ENCODE results near the gene RAB8A. TPM values are rescaled to one million over a fixed set of nuclear protein-coding genes. Genes with fewer than 3 reads are reported as not detected.
A peak's percentile ranks its signal among the peaks of the same experiment; 100 is the strongest.

Gene RAB8A
- total and polyA plus RNA-seq, 9 of the 15 experiments (the other 6 are each of a cell fraction or from before 2014, with no cell fraction given) = 11.2 to 102 (median 53.2) TPM

DNA sequence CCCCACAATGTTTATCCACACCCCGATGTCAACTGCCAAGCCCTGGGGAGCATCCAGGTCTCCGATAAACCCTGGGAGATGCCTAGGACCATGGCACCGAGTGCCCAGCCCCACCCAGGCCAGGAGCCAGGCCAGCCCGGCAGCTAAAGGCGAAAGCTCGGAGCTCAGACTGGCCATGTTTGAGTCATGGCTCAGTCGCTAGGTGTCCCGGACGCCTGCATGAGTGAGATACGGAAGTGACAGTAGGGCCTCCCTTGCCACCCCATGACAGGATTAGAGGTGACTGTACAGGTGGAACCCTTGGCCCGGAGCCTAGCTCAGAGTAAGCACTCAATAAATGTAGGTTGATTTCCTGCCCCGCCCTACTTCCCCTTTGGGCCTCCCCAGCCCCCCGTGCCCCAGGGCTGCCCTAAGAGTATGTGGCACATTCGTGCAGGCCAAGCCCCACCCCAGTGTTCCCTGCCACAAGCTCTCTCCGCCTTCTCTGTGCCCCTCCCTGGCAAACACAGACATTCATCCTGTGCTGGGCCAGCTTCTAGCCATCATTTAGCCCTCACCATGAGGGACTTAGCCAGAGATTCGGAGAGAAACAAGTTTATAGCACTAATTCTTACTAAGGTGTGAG lies 41.2 kb upstream of the RAB8A start:
- intact Hi-C loops (cut with micrococcal nuclease) (no loop called here), in situ Hi-C loops (cut with MboI) (no loop called here)
- DNase-seq (ENCODE audit: extremely low read depth in 1 of 4, low spot score in 3 of 4) (peak; percentile 56 to 78 (median 64)), ATAC-seq (peak; percentile 75), FAIRE-seq (peak; percentile 69)
- BruUV-seq (replicated peaks) = no TSS peak
- H3K4me1 ChIP-seq (replicated peaks in 1 of 2; ENCODE audit: control insufficient read depth in 2 of 2, insufficient read depth in 2 of 2, low read length in 2 of 2) = peaks cover 29 to 30% of the 10 kb centered on the region in 2 experiments
- H3K9me3 ChIP-seq (replicated peaks; ENCODE audit: control insufficient read depth, insufficient read depth, low read depth, low read length) = no peaks in the 10 kb centered on the region
- peak overlapping the region; percentile 39 to 86; a peak in 3 of 4 replicates for H3K9ac ChIP-seq (ENCODE audit: insufficient read depth in 1 of 2, low read depth in 2 of 2, low read length in 2 of 2)
- H3K79me2 ChIP-seq (ENCODE audit: control insufficient read depth, insufficient read depth, low read length) = no peaks in the 10 kb centered on the region
- ChIA-PET CTCF (ENCODE audit: low intra/inter-chr PET ratio) (interaction anchor here (0.5 kb wide), 1 partner anchor 516 kb away, joined by 3 read pairs; no protein-coding TSS in a partner anchor), POLR2A (interaction anchor here (0.6 to 1.4 kb wide), 2 partner anchors 11 to 517 kb away, joined by 3 read pairs; no protein-coding TSS in a partner anchor)
- H3K9me1 ChIP-seq (ENCODE audit: control insufficient read depth, insufficient read depth, low read length) = no peaks in the 10 kb centered on the region
- H3K4me2 ChIP-seq (ENCODE audit: insufficient read depth, low read length) = peak overlapping the region; percentile 32
- H3K27me3 ChIP-seq (ENCODE audit: control insufficient read depth in 2 of 2, insufficient read depth in 2 of 2, low read length in 2 of 2) = no peaks in the 10 kb centered on the region
- H2AFZ ChIP-seq (ENCODE audit: low read depth, low read length) = peak overlapping the region; percentile 96
- H3K4me3 ChIP-seq = no peak overlapping the region
- WGBS (ENCODE audit: insufficient coverage, low coverage, missing lambda C conversion rate) = 22% methylated on average over 16 of the region's 16 CpGs
- no peaks in the 10 kb centered on the region for H3K36me3 ChIP-seq (ENCODE audit: control insufficient read depth, insufficient read depth, low read length)
- H4K20me1 ChIP-seq (replicated peaks; ENCODE audit: control insufficient read depth, insufficient read depth, low read length) = no peaks in the 10 kb centered on the region
- H3K27ac ChIP-seq (ENCODE audit: extremely low read depth, low read depth, low read length) = peak overlapping the region; percentile 79
- TF ChIP-seq ZNF766 (CRISPR knock-in tag; conservative IDR thresholded peaks at IDR 0.05) = peak; percentile 64; the same call in 1 of the 2 replicates
- TF ChIP-seq ZNF644 (tag; IDR thresholded peaks at IDR 0.05; ENCODE audit: low read depth) = no peak
- no peak for TF ChIP-seq GABPA (tag; conservative IDR thresholded peaks at IDR 0.05; ENCODE audit: low read depth)
- no peak for TF ChIP-seq PRPF4 (IDR thresholded peaks at IDR 0.05; ENCODE audit: insufficient read depth, low read depth, low read length, poor library complexity, severe bottlenecking)
- no peak for TF ChIP-seq SMAD2 (IDR thresholded peaks at IDR 0.05; ENCODE audit: low read depth, low read length)
- TF ChIP-seq YY1 (IDR thresholded peaks at IDR 0.05; ENCODE audit: borderline replicate concordance in 1 of 3, control insufficient read depth in 1 of 3, extremely low read depth in 1 of 3, insufficient read depth in 3 of 3, insufficient read length in 1 of 3, insufficient replicate concordance in 2 of 3, low read depth in 1 of 3, low read length in 2 of 3) = peak in 2 of 3 experiments; percentile 49 to 65
- no peak for TF ChIP-seq MCM3 (IDR thresholded peaks at IDR 0.05)
- TF ChIP-seq E2F3 (CRISPR knock-in tag; IDR thresholded peaks at IDR 0.05) = no peak
- peak; percentile 52; the same call in 1 of the 2 replicates for TF ChIP-seq DMBX1 (CRISPR knock-in tag; IDR thresholded peaks at IDR 0.05; ENCODE audit: borderline replicate concordance)
- TF ChIP-seq TBP (optimal IDR thresholded peaks at IDR 0.05; ENCODE audit: low read depth, low read length) = peak; percentile 24
- no peak for TF ChIP-seq PHF21A (IDR thresholded peaks at IDR 0.05; ENCODE audit: borderline replicate concordance, low read depth)
- TF ChIP-seq PKNOX1 (IDR thresholded peaks at IDR 0.05) = no peak
- TF ChIP-seq ELF1 (tag; IDR thresholded peaks at IDR 0.05) = 0 out of 2 replicates have a peak, but pooled peaks have one; percentile 21
- 0 out of 2 replicates have a peak, but pooled peaks have one; percentile 10 for TF ChIP-seq TAL1 (IDR thresholded peaks at IDR 0.05)
- peak; percentile 80 for TF ChIP-seq ARID1B (IDR thresholded peaks at IDR 0.05)
